Activated CD8-positive, alpha-beta T cell treated with anti-CD3 and anti-CD28 coated beads, Interleukin-2, amount 10 ng/mL, durations not matched to agents 7 days and 5 days (primary cell): ENCODE measurements around the gene MAPKBP1. TPM values are rescaled to one million over a fixed set of nuclear protein-coding genes. Genes with fewer than 3 reads are reported as not detected.

Source experiments
- ATAC-seq: fragments of 150-1000 bp; cut with Tn5 transposase; one replicate; pipeline ENCODE4 v1.10.0; 2021; ENCODE audit warnings: moderate library complexity
- CTCF ChIA-PET: fragments of 350-600 bp; sonication (Branson Sonifier 250); formaldehyde crosslinking; loops from one replicate; lab custom pipeline; 2021; ENCODE audit warnings: antibody characterized with exemption; lab: Charles Lee
- POLR2A ChIA-PET: fragments of 350-600 bp; sonication (Branson Sonifier 250); formaldehyde crosslinking; loops from one replicate; lab custom pipeline; 2021; ENCODE audit warnings: antibody characterized with exemption; lab: Charles Lee
- DNase-seq: peaks from one replicate; pipeline ENCODE4 v3.0.0-alpha.2; 2020
- H3K27ac Mint-ChIP-seq: one replicate; pipeline ENCODE4 v1.8.0; 2021; ENCODE audit warnings: mild to moderate bottlenecking, mixed read lengths
- H3K27me3 Mint-ChIP-seq: one replicate; pipeline ENCODE4 v1.8.0; 2021; ENCODE audit warnings: low read depth, mixed read lengths
- H3K36me3 Mint-ChIP-seq: one replicate; pipeline ENCODE4 v1.8.0; 2021; ENCODE audit warnings: low read depth, mixed read lengths
- H3K4me1 Mint-ChIP-seq: one replicate; pipeline ENCODE4 v1.8.0; 2021; ENCODE audit warnings: low read depth, mixed read lengths
- H3K4me3 Mint-ChIP-seq: one replicate; pipeline ENCODE4 v1.8.0; 2021; ENCODE audit warnings: mild to moderate bottlenecking, mixed read lengths
- H3K9me3 Mint-ChIP-seq: one replicate; pipeline ENCODE4 v1.8.0; 2022; ENCODE audit warnings: mixed read lengths; ENCODE audit not compliant: insufficient read depth
- total RNA-seq, 2 experiments: library from RNA; stranded (reverse); gene quantifications; one replicate each; pipeline ENCODE4 v1.2.3, GENCODE V29; 2021

MAPKBP1 gene
- total RNA-seq, 2 experiments from 2014 or later = 30.4 to 30.9 TPM

- H3K27me3 Mint-ChIP-seq = no peaks in the 10 kb centered on the region
- H3K4me1 Mint-ChIP-seq = peaks cover 53% of the 10 kb centered on the region
- POLR2A ChIA-PET = interaction anchor here (0.8 to 1.2 kb wide), 2 partner anchors 8 to 132 kb away, joined by 3 to 4 read pairs; partner anchors contain the start of gene MAPKBP1
- peaks cover 27% of the 10 kb centered on the region for H3K36me3 Mint-ChIP-seq
- DNase-seq (no peak), ATAC-seq (no peak)
- no peak overlapping the region for H3K4me3 Mint-ChIP-seq
- H3K27ac Mint-ChIP-seq = no peak overlapping the region
- no peaks in the 10 kb centered on the region for H3K9me3 Mint-ChIP-seq
- CTCF ChIA-PET = interaction anchor here (1.0 to 4.3 kb wide), 3 partner anchors 9 to 29 kb away, joined by 3 to 38 read pairs (median 19); partner anchors contain the start of gene MAPKBP1
Measured at GRCh38 chr15:41782371-41783282, 8.3 kb downstream of the MAPKBP1 start.

GRCh38 chr15:41783296-41783695 lies 9.0 kb downstream of the MAPKBP1 start:
- H3K27ac Mint-ChIP-seq = no peak overlapping the region
- CTCF ChIA-PET = interaction anchor here (1.0 to 4.3 kb wide), 3 partner anchors 8 to 28 kb away, joined by 3 to 38 read pairs (median 19); partner anchors contain the start of gene MAPKBP1
- no peaks in the 10 kb centered on the region for H3K9me3 Mint-ChIP-seq

GRCh38 chr15:41788262-41788661 lies 14.0 kb downstream of the MAPKBP1 start:
- H3K27me3 Mint-ChIP-seq = no peaks in the 10 kb centered on the region
- POLR2A ChIA-PET = no interaction called here
- CTCF ChIA-PET = interaction anchor here (1.0 to 10.6 kb wide), 3 partner anchors 8 to 23 kb away, joined by 3 to 82 read pairs (median 25); partner anchors contain the start of gene MAPKBP1
- H3K9me3 Mint-ChIP-seq = no peaks in the 10 kb centered on the region
- peaks cover 10% of the 10 kb centered on the region for H3K36me3 Mint-ChIP-seq
- DNase-seq = no peak
- no peak for ATAC-seq
- no peak overlapping the region for H3K4me3 Mint-ChIP-seq
- no peak overlapping the region for H3K27ac Mint-ChIP-seq
- H3K4me1 Mint-ChIP-seq = peaks cover 50% of the 10 kb centered on the region

More at GRCh38 chr15:41783296-41783695, 9.0 kb downstream of the MAPKBP1 start:
- Mint-ChIP-seq H3K36me3 (peaks cover 27% of the 10 kb centered on the region), H3K4me1 (peaks cover 47% of the 10 kb centered on the region), H3K27me3 (no peaks in the 10 kb centered on the region), H3K4me3 (no peak overlapping the region)
- no peak for ATAC-seq
- no peak for DNase-seq
- POLR2A ChIA-PET = interaction anchor here (0.8 to 1.2 kb wide), 2 partner anchors 9 to 131 kb away, joined by 3 to 4 read pairs; partner anchors contain the start of gene MAPKBP1

- DNase-seq (no peak), ATAC-seq (no peak)
- peaks cover 45% of the 10 kb centered on the region for H3K4me1 Mint-ChIP-seq
- no peak overlapping the region for H3K4me3 Mint-ChIP-seq
- H3K9me3 Mint-ChIP-seq = no peaks in the 10 kb centered on the region
- no peak overlapping the region for H3K27ac Mint-ChIP-seq
- POLR2A ChIA-PET = interaction anchor here (0.5 kb wide), 1 partner anchor 405 kb away, joined by 3 read pairs; no protein-coding TSS in a partner anchor
- CTCF ChIA-PET = interaction anchor here (0.6 to 10.6 kb wide), 4 partner anchors 11 to 22 kb away, joined by 3 to 82 read pairs (median 16); partner anchors contain the start of gene MAPKBP1
- no peaks in the 10 kb centered on the region for H3K27me3 Mint-ChIP-seq
- H3K36me3 Mint-ChIP-seq = peaks cover 3% of the 10 kb centered on the region
Measured at GRCh38 chr15:41789236-41789635, 15.0 kb downstream of the MAPKBP1 start.

- ATAC-seq (no peak), DNase-seq (no peak)
- Mint-ChIP-seq H3K4me3 (no peak overlapping the region), H3K27me3 (no peaks in the 10 kb centered on the region), H3K27ac (peak overlapping the region; percentile 48), H3K36me3 (peaks cover 3% of the 10 kb centered on the region), H3K9me3 (no peaks in the 10 kb centered on the region), H3K4me1 (peaks cover 47% of the 10 kb centered on the region)
- CTCF ChIA-PET = interaction anchor here (0.6 to 10.6 kb wide), 4 partner anchors 11 to 21 kb away, joined by 3 to 82 read pairs (median 16); partner anchors contain the start of gene MAPKBP1
- POLR2A ChIA-PET = interaction anchor here (0.5 kb wide), 1 partner anchor 404 kb away, joined by 3 read pairs; no protein-coding TSS in a partner anchor
Measured at GRCh38 chr15:41789662-41790061, 15.4 kb downstream of the MAPKBP1 start.

- peaks cover 2% of the 10 kb centered on the region for H3K36me3 Mint-ChIP-seq
- H3K27me3 Mint-ChIP-seq = no peaks in the 10 kb centered on the region
- DNase-seq = no peak
- H3K4me1 Mint-ChIP-seq = peaks cover 49% of the 10 kb centered on the region
- peak overlapping the region; percentile 48 for H3K27ac Mint-ChIP-seq
- CTCF ChIA-PET = interaction anchor here (1.5 to 10.6 kb wide), 4 partner anchors 12 to 21 kb away, joined by 3 to 82 read pairs (median 16); partner anchors contain the start of gene MAPKBP1
- H3K9me3 Mint-ChIP-seq = no peaks in the 10 kb centered on the region
- POLR2A ChIA-PET = no interaction called here
- no peak overlapping the region for H3K4me3 Mint-ChIP-seq
- no peak for ATAC-seq
Measured at GRCh38 chr15:41790169-41790568, 15.9 kb downstream of the MAPKBP1 start.

GRCh38 chr15:41790756-41791546 lies 16.7 kb downstream of the MAPKBP1 start:
- POLR2A ChIA-PET = interaction anchor here (0.6 kb wide), 1 partner anchor 10 kb away, joined by 3 read pairs; no protein-coding TSS in a partner anchor
- ATAC-seq = peak; percentile 77

GRCh38 chr15:41791547-41791937 lies 17.3 kb downstream of the MAPKBP1 start:
- Mint-ChIP-seq H3K9me3 (no peaks in the 10 kb centered on the region), H3K36me3 (no peaks in the 10 kb centered on the region), H3K4me1 (peaks cover 59% of the 10 kb centered on the region), H3K4me3 (peak overlapping the region; percentile 62), H3K27me3 (no peaks in the 10 kb centered on the region), H3K27ac (peak overlapping the region; percentile 83)
- no peak for ATAC-seq
- ChIA-PET POLR2A (interaction anchor here (0.6 kb wide), 1 partner anchor 10 kb away, joined by 3 read pairs; no protein-coding TSS in a partner anchor), CTCF (interaction anchor here (1.3 to 10.6 kb wide), 6 partner anchors 9 to 146 kb away, joined by 3 to 82 read pairs (median 6); partner anchors contain the start of gene MAPKBP1)
- no peak for DNase-seq

More at GRCh38 chr15:41790756-41791546, 16.7 kb downstream of the MAPKBP1 start:
- no peaks in the 10 kb centered on the region for H3K9me3 Mint-ChIP-seq
- peak overlapping the region; percentile 83 for H3K27ac Mint-ChIP-seq
- peaks cover 54% of the 10 kb centered on the region for H3K4me1 Mint-ChIP-seq
- peak; percentile 39 for DNase-seq
- peak overlapping the region; percentile 62 for H3K4me3 Mint-ChIP-seq
- H3K27me3 Mint-ChIP-seq = no peaks in the 10 kb centered on the region
- no peaks in the 10 kb centered on the region for H3K36me3 Mint-ChIP-seq
- CTCF ChIA-PET = interaction anchor here (1.3 to 10.6 kb wide), 7 partner anchors 8 to 146 kb away, joined by 3 to 82 read pairs (median 7); partner anchors contain the start of gene MAPKBP1

GRCh38 chr15:41792000-41792637 lies 17.8 kb downstream of the MAPKBP1 start:
- ChIA-PET CTCF (interaction anchor here (1.3 to 10.6 kb wide), 6 partner anchors 9 to 145 kb away, joined by 3 to 82 read pairs (median 16); partner anchors contain the start of gene MAPKBP1), POLR2A (no interaction called here)
- H3K27ac Mint-ChIP-seq = peak overlapping the region; percentile 83
- no peak overlapping the region for H3K4me3 Mint-ChIP-seq
- peaks cover 64% of the 10 kb centered on the region for H3K4me1 Mint-ChIP-seq
- ATAC-seq = no peak
- no peaks in the 10 kb centered on the region for H3K9me3 Mint-ChIP-seq
- H3K27me3 Mint-ChIP-seq = no peaks in the 10 kb centered on the region
- H3K36me3 Mint-ChIP-seq = no peaks in the 10 kb centered on the region
- no peak for DNase-seq

GRCh38 chr15:41794081-41794480 lies 19.8 kb downstream of the MAPKBP1 start:
- Mint-ChIP-seq H3K27ac (peak overlapping the region; percentile 28), H3K27me3 (no peaks in the 10 kb centered on the region), H3K4me1 (peaks cover 58% of the 10 kb centered on the region), H3K36me3 (no peaks in the 10 kb centered on the region), H3K9me3 (no peaks in the 10 kb centered on the region), H3K4me3 (no peak overlapping the region)
- ChIA-PET CTCF (interaction anchor here (1.3 to 10.6 kb wide), 3 partner anchors 16 to 21 kb away, joined by 4 to 82 read pairs (median 33); partner anchors contain the start of gene MAPKBP1), POLR2A (no interaction called here)
- no peak for DNase-seq
- ATAC-seq = no peak
